ENCODE data around the gene CUL7.
"Not testable (repeated sequence)": the region's sequence is repeated elsewhere in the genome, so short reads cannot be mapped to it uniquely, and the experiment has no call there.

The CUL7 gene

GRCh38 chr6:43045371-43045930, 8.2 kb downstream of the CUL7 start:
- no peak for DNase-seq (ENCODE audit: low read depth)

GRCh38 chr6:43043310-43043709, 10.3 kb downstream of the CUL7 start:
- no peak for DNase-seq (ENCODE audit: low read depth)

- DNase-seq (ENCODE audit: low read depth), result not testable (repeated sequence)
These were observed 12.2 kb downstream of the CUL7 start for GRCh38 chr6:43041475-43041874.

DNA sequence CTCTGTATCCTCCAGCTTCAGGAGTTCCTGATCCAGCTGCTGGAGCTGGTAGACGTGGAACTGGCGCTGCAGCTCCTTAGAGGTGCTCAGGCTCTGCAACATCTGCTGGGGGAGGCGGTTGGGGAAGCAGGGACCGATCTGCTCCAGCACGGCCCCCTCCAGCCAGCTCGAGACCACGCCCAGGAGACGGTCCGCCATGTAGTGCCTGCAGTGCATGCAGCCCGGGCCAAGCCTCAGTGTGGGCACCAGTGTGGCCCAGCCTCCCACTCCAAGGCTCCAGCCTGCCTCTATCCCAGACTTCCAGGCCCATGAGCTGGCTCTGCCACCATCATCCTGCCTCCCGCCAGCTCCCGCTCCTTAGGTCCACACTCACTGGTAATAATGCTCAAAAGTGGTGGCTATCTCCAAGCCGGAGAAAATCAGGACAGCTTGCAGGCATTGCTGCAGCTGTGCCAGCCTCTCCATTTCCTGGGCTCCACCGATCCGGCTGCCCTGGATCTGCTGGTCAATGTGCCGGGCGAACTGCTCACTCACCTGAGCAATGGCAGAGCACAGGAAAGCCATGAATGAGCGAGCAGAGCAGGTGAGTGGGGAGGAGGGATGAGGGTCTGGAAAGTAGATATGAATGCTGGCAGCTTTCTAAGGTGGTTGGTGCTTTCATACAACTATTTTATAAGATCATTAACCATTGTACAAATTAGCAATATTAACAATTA, 13.0 kb downstream of the CUL7 start:
- DNase-seq (ENCODE audit: low read depth), result no peak

- DNase-seq (ENCODE audit: low read depth), result no peak
These were observed 14.9 kb downstream of the CUL7 start for GRCh38 chr6:43038727-43039126.

DNA sequence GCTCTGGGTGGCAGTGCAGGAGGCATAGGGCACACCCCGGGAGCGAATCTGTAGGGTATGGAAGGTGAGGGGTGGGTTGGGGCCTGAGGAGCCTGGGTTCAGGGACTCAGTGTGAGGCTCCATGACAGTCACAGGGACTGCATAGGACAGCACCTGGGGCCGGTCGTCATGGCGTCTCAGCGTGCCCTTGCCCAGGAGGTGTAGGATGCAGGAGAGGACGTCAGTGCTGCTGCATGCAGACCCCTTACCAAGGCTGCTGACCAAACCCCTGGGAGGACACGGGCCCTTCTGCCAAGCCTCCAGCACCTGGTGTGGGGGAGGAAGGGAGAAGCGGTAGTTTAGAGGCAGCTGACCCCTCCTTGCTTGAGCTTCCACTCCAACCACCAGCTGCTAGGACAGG, 15.9 kb downstream of the CUL7 start:
- DNase-seq (ENCODE audit: low read depth), result no peak

GRCh38 chr6:43037197-43037596, 16.5 kb downstream of the CUL7 start:
- DNase-seq (ENCODE audit: low read depth), result no peak

DNA sequence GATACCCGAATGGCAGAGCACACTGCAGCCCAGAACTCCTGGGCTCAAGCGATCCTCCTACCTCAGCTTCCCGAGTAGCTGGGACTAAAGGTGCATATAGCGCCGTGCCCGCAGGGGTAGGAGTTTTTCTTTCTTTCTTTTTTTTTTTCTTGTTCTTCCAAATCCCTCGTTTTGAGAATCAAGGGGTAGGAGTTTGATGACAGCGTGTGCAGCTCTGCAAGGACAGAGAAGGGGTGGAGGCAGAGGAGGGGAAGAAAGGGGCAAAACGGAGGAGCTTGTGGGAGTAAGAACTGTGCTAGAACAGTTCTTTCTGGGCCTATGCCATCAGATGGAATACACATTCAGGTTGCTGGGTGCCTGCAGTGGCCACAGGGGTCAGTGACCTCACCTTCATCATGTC, 16.9 kb downstream of the CUL7 start:
- DNase-seq (ENCODE audit: low read depth), result no peak

- DNase-seq (ENCODE audit: low read depth), result no peak
These were observed 18.0 kb downstream of the CUL7 start for GRCh38 chr6:43035495-43036194.

DNA sequence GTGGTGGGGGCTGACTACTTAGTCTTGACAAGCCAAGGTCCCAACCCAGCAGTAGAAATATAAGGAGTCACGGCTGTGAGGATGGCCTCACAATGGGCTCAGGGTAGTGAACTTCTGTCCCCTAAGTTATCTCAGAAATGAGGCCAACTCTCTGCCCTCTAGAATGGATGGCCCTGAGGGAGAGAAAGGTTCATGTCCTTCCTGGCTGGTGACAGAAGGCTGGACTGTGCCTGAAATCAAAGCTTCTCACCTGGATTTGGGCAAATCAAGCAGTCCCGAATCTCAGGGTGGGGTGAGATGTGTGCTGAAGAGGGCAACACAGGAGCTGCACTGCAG, 19.5 kb downstream of the CUL7 start:
- DNase-seq (ENCODE audit: low read depth), result no peak

DNA sequence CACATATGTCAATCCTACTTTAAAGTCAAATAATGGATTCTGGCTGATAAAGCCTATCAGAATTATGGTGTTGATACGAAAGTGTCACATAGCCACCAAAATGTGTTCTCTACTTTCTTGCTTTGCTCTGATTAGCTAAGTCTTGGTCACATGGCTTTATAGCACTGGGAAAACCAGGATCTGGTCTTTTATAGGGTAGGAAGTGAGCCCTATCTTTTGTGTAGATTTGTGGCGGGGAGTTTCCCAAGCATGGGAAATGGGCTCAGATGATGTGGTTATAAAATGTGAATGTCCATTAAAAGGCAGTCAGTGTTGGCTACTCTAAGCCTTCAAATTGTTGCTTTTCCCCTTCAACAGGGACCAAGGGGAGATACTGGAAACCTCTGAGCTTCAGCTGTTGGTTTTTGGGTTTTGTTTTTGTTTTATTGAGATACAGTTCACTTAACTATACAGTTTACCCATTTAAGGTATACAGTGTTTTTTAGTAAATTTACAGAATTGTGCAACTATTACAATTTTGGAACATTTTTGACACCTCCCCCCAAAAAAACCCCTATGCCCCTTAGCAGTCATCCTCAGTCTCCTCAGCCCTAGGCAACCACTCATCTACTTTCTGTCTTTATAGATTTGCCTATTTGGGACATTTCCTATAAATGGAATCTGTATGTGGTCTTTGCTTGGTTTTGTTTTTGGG, 20.0 kb downstream of the CUL7 start:
- DNase-seq (ENCODE audit: low read depth), result no peak

- DNase-seq (ENCODE audit: low read depth), result no peak
These were observed 21.3 kb downstream of the CUL7 start for GRCh38 chr6:43032326-43032725.

DNA sequence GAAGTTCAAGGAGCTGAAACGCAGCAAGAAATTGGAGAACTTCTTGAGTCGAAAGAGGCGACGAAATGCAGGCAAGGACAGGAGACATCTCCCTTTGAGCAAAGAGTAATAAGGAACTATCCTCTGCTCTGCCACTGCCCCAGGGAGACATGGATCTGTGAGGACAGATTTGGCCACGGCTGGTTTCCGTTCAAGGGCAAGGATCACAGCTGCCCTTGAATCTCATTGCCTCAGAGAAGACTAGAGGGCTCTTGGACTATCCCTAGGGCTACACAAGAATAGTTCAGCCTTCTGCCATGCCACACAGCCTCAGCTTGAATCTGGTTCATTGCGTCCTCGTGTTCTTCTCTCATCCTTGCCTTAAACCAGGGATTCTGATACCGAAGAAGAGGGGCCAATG, 24.5 kb downstream of the CUL7 start:
- no peak for DNase-seq (ENCODE audit: low read depth)

GRCh38 chr6:43026365-43026764, 27.3 kb downstream of the CUL7 start:
- no peak for DNase-seq (ENCODE audit: low read depth)

GRCh38 chr6:43024436-43024835, 29.2 kb downstream of the CUL7 start:
- no peak for DNase-seq (ENCODE audit: low read depth)

GRCh38 chr6:43021270-43022047, 32.2 kb downstream of the CUL7 start, which contains the start of gene RRP36:
Gene RRP36, plus strand, starts transcription at chr6:43021623. Its CDS starts 32 bp downstream, at chr6:43021655.
- peak; percentile 54 for DNase-seq (ENCODE audit: low read depth)

DNA sequence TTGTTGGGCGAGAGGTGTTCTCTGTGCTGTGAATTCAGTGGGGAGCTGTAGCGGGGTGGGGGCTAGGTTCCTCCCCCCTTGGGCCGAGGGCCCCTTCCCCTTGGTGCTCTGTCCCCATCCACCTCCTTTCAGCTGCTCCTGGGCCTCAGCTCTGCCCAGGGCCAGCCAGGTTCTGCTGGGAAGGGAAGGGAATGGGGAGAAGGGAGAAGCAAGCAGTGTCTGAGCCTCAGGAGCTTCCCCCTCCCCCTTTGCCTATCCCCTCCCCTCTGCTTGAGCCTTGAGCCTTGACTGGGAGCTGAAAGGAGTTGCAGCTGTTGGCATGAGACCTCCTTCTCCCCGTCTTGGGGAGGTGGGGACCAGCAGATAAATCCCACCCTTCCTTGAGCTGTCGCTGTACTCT, 32.8 kb downstream of the CUL7 start:
- no peak for DNase-seq (ENCODE audit: low read depth)

GRCh38 chr6:43020052-43020705, 33.5 kb downstream of the CUL7 start:
- no peak for DNase-seq (ENCODE audit: low read depth)

DNA sequence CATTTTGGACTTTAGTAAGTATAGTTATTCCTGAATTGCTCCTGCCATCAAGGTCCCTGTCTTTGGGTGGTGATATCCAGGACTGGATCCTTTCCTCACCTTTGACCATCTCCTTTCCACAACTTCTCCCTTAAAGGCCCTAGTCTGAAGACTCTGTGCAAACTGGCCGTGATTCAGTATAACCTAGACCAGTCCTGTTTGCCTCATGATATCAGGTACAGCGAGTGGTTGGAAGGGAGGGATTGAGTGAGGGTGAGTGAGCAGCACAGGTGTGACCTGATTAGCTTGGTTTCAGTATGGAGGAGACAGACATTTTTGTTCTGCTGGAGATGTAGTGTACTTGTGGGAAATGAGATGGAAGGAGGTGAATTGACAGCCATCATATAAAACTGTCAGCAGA, 34.5 kb downstream of the CUL7 start:
- no peak for DNase-seq (ENCODE audit: low read depth)

DNA sequence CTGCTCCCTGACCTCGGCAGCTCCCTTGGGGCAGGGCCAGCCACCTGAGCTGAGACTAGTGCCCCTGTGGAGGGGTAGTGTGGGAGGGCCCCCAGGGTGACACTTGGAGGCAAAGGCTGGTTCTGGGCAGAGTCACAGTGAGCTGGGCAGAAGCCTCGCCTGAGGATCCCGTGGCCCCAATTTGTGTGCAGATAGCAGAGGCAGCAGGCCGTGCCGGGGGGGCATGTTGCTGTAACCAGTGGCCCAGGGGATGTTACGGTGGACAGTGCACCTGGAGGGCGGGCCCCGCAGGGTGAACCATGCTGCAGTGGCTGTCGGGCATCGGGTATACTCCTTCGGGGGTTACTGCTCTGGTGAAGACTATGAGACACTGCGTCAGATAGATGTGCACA, 36.7 kb downstream of the CUL7 start:
- no peak for DNase-seq (ENCODE audit: low read depth)

DNA sequence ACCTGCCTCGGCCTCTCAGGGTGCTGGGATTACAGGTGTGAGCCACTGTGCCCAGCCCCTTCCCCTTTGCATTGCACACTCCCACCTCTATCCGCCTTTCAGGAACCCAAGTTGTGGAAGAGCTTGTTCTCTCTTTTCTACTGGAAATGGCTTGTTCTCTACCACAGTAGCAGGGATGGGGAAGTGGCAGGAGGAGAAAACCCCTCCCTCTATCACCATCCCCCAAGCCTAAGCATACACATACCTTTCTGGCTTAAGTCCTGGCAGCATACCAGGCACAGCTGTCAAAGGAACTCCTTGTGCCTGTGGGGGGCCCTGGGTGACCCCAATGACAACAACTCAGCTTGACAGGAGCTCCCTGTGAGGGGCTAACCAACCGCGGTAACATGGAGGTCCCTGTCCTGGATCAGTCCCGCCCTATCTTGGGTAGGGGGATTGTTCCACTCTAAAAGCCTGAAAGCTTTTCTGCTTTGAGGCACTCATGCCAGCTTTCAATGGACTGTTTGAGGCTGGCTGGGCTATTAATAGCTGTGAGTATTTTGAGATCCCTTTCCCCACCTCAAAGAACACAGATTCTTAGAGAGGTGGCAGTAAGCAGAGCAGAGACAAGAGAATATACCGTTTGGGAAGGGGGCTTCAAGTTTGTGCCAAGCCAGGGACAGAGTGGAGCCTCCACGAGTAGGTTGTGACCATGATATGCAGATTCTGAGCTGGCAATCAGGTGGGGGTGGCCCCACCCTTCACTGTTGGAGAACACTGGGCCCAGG, 37.3 kb downstream of the CUL7 start:
- DNase-seq (ENCODE audit: low read depth), result no peak
